ENCODE data around the gene PDE8B. TPM values are rescaled to one million over a fixed set of nuclear protein-coding genes. Genes with fewer than 3 reads are reported as not detected.

PDE8B gene
- total and polyA plus RNA-seq, 2 experiments from 2014 or later, result 0.45 to 0.91 TPM

DNA sequence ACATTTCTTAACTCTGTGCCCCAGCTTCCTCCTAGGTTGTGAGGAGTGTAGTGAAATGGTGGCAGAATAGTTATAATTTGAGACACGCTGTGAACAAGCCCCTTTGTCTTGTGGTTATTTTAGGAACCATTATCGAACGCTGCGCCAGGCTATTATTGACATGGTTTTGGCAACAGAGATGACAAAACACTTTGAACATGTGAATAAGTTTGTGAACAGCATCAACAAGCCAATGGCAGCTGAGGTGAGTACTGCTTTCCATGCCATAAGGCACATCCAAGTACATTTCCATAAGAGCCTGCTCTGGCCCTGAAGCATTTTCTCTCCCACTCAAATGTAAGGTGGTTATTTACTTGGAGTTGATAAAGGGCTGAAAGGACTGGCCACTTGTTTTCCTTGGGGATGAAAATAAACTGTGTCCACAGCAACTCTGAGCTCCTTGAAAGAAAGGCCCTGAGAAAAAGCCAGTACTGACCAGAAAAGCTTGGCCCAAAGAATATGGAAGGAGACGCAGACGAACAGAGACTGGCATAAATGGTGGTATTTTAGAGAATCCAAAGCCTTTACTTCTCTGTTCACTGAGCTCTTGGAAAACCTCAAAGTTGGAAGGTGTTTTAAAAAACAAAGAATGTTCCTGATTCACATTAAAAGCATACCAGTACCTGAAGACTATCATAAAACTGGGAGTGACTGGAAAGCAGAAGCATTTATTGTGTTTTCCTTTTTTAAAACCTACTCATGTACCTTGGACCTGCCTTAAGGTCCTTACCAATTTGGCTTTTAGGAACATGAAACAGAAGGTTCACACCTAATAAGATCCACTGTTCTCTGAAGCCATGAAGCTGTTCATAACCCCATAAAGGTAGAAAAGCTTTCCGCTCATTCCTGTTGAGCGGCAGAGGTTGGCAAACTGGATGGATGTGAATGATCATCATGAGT lies 209.4 kb downstream of the PDE8B start:
- no peak overlapping the region for H3K4me3 Mint-ChIP-seq
- no peaks in the 10 kb centered on the region for H3K36me3 Mint-ChIP-seq (ENCODE audit: low read depth)
- Histone ChIP-seq H4K20me1 (replicated peaks; ENCODE audit: insufficient read depth) (no peaks in the 10 kb centered on the region), H3K27ac (ENCODE audit: low read depth) (no peak overlapping the region), H3K9me2 (ENCODE audit: insufficient read depth) (no peaks in the 10 kb centered on the region), H3K27me3 (ENCODE audit: insufficient read depth) (no peaks in the 10 kb centered on the region), H3K4me3 (no peak overlapping the region), H3F3A (replicated peaks; ENCODE audit: low read depth) (no peaks in the 10 kb centered on the region), H3K4me2 (no peak overlapping the region), H2AFZ (no peak overlapping the region), H3K36me3 (ENCODE audit: insufficient read depth) (no peaks in the 10 kb centered on the region), H3K79me2 (replicated peaks; ENCODE audit: insufficient read depth) (no peaks in the 10 kb centered on the region), H3K4me1 (ENCODE audit: insufficient read depth) (no peaks in the 10 kb centered on the region)
- peaks cover 4% of the 10 kb centered on the region for H3K27me3 Mint-ChIP-seq (ENCODE audit: insufficient read depth, low read depth, poor library complexity)
- ATAC-seq (no peak), DNase-seq (ENCODE audit: low spot score) (no peak)
- H3K9me3 Mint-ChIP-seq, result no peaks in the 10 kb centered on the region
- peaks cover 4% of the 10 kb centered on the region; the same call in 2 of the 3 replicates for H3K4me1 Mint-ChIP-seq
- H3K27ac Mint-ChIP-seq, result no peak overlapping the region
- TF ChIP-seq NANOG (IDR thresholded peaks at IDR 0.05; ENCODE audit: borderline replicate concordance), result no peak
- TF ChIP-seq CTCF (conservative IDR thresholded peaks at IDR 0.05; ENCODE audit: low read depth in 2 of 2), result no peak
- TF ChIP-seq, protein P1, sequence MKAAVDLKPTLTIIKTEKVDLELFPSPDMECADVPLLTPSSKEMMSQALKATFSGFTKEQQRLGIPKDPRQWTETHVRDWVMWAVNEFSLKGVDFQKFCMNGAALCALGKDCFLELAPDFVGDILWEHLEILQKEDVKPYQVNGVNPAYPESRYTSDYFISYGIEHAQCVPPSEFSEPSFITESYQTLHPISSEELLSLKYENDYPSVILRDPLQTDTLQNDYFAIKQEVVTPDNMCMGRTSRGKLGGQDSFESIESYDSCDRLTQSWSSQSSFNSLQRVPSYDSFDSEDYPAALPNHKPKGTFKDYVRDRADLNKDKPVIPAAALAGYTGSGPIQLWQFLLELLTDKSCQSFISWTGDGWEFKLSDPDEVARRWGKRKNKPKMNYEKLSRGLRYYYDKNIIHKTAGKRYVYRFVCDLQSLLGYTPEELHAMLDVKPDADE (IDR thresholded peaks at IDR 0.05), result no peak
- no peak for TF ChIP-seq STAT1 (IDR thresholded peaks at IDR 0.05; ENCODE audit: unreplicated experiment)

- Histone ChIP-seq H3K27ac (ENCODE audit: low read depth) (no peak overlapping the region), H3K27me3 (ENCODE audit: insufficient read depth) (no peaks in the 10 kb centered on the region), H3K4me2 (no peak overlapping the region), H3K4me3 (no peak overlapping the region), H3K36me3 (ENCODE audit: insufficient read depth) (no peaks in the 10 kb centered on the region), H3K79me2 (replicated peaks; ENCODE audit: insufficient read depth) (no peaks in the 10 kb centered on the region), H2AFZ (no peak overlapping the region), H4K20me1 (replicated peaks; ENCODE audit: insufficient read depth) (no peaks in the 10 kb centered on the region), H3K9me2 (ENCODE audit: insufficient read depth) (no peaks in the 10 kb centered on the region), H3K4me1 (ENCODE audit: insufficient read depth) (no peaks in the 10 kb centered on the region), H3F3A (replicated peaks; ENCODE audit: low read depth) (no peaks in the 10 kb centered on the region)
- no peak overlapping the region for H3K27ac Mint-ChIP-seq
- no peaks in the 10 kb centered on the region for H3K9me3 Mint-ChIP-seq
- no peaks in the 10 kb centered on the region for H3K36me3 Mint-ChIP-seq (ENCODE audit: low read depth)
- DNase-seq (ENCODE audit: low spot score) (no peak), ATAC-seq (no peak)
- H3K27me3 Mint-ChIP-seq (ENCODE audit: insufficient read depth, low read depth, poor library complexity), result peaks cover 4% of the 10 kb centered on the region
- H3K4me3 Mint-ChIP-seq, result no peak overlapping the region
- H3K4me1 Mint-ChIP-seq, result peaks cover 4% of the 10 kb centered on the region; the same call in 2 of the 3 replicates
- no peak for TF ChIP-seq STAT1 (IDR thresholded peaks at IDR 0.05; ENCODE audit: unreplicated experiment)
Observed at GRCh38 chr5:77420940-77421339, 210.5 kb downstream of the PDE8B start.

Data from GM23338 (cell line).